ENCODE data around the gene TARS1.

- TF ChIP-seq CTCF (IDR thresholded peaks at IDR 0.05) (peak in 1 of 3 donors; percentile 51), POLR2A (IDR thresholded peaks at IDR 0.05) (no peak)
These were observed at the start of gene TARS1 for GRCh38 chr5:33440482-33441240.
